Activated gamma-delta T cell treated with anti-CD3 and anti-CD28 coated beads, Interleukin-2, amount 50 U/mL, for 16 hours (primary cell): ENCODE data around the gene WDR36.
"Not testable (repeated sequence)": the region's sequence is repeated elsewhere in the genome, so short reads cannot be mapped to it uniquely, and the experiment has no call there.

Experiments used
- DNase-seq: peaks from one replicate; pipeline ENCODE4 v3.0.0-alpha.2; 2020; ENCODE audit warnings: low read depth

The WDR36 gene

GRCh38 chr5:111138096-111138495 lies 45.9 kb downstream of the WDR36 start:
- no peak for DNase-seq

- DNase-seq, result not testable (repeated sequence)
Measured at GRCh38 chr5:111141471-111141870, 49.3 kb downstream of the WDR36 start.

GRCh38 chr5:111142932-111143331 lies 50.8 kb downstream of the WDR36 start:
- DNase-seq, result no peak

- no peak for DNase-seq
Measured at GRCh38 chr5:111143910-111144309, 51.8 kb downstream of the WDR36 start.

- DNase-seq, result no peak
Measured at GRCh38 chr5:111144352-111144930, 52.3 kb downstream of the WDR36 start.

GRCh38 chr5:111146053-111146452 lies 53.9 kb downstream of the WDR36 start:
- no peak for DNase-seq

GRCh38 chr5:111147502-111147901 lies 55.4 kb downstream of the WDR36 start:
- no peak for DNase-seq

GRCh38 chr5:111151998-111152397 lies 59.9 kb downstream of the WDR36 start:
- DNase-seq, result no peak

GRCh38 chr5:111153483-111153882 lies 61.3 kb downstream of the WDR36 start:
- no peak for DNase-seq

- no peak for DNase-seq
Measured at GRCh38 chr5:111153945-111154344, 61.8 kb downstream of the WDR36 start.

GRCh38 chr5:111158105-111158744 lies 66.1 kb downstream of the WDR36 start:
- DNase-seq, result peak; percentile 73

GRCh38 chr5:111159845-111160244 lies 67.7 kb downstream of the WDR36 start:
- DNase-seq, result no peak

- no peak for DNase-seq
Measured at GRCh38 chr5:111163000-111163399, 70.9 kb downstream of the WDR36 start.

GRCh38 chr5:111165058-111165457 lies 72.9 kb downstream of the WDR36 start:
- no peak for DNase-seq

- no peak for DNase-seq
Measured at GRCh38 chr5:111167551-111167950, 75.4 kb downstream of the WDR36 start.

GRCh38 chr5:111168608-111169007 lies 76.5 kb downstream of the WDR36 start:
- no peak for DNase-seq

- no peak for DNase-seq
Measured at GRCh38 chr5:111169269-111169668, 77.1 kb downstream of the WDR36 start.

GRCh38 chr5:111170279-111170678 lies 78.1 kb downstream of the WDR36 start:
- no peak for DNase-seq

- no peak for DNase-seq
Measured at GRCh38 chr5:111172504-111172903, 80.4 kb downstream of the WDR36 start.

GRCh38 chr5:111173476-111173875 lies 81.3 kb downstream of the WDR36 start:
- no peak for DNase-seq
